AG20443 (cell line): ENCODE data around the gene ICAM5.
A peak's percentile ranks its signal among the peaks of the same experiment; 100 is the strongest.

Experiments used
- DNase-seq: peaks from one replicate; pipeline ENCODE4 v3.0.0; 2012; ENCODE audit warnings: low spot score, mixed read lengths

The ICAM5 gene

GRCh38 chr19:10292206-10292788, 2.5 kb downstream of the ICAM5 start:
- DNase-seq: peak; percentile 85

GRCh38 chr19:10292789-10293636, 3.3 kb downstream of the ICAM5 start:
- DNase-seq: peak; percentile 29

- DNase-seq: no peak
Measured at GRCh38 chr19:10293637-10294367, 4.0 kb downstream of the ICAM5 start.

DNA sequence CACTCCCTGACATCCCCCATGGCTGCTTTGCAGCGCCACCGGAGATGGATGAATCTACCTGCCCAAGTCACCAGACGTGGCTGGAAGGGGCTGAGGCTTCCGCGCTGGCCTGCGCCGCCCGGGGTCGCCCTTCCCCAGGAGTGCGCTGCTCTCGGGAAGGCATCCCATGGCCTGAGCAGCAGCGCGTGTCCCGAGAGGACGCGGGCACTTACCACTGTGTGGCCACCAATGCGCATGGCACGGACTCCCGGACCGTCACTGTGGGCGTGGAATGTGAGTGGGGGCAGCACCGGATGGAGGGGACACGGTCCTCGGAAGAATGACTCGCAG, 4.6 kb downstream of the ICAM5 start:
- DNase-seq: no peak

- DNase-seq: peak; percentile 42
Measured at GRCh38 chr19:10295305-10295846, 5.6 kb downstream of the ICAM5 start.

GRCh38 chr19:10295847-10296591, 6.3 kb downstream of the ICAM5 start:
- DNase-seq: no peak

GRCh38 chr19:10299545-10300458, 10.1 kb downstream of the ICAM5 start:
- DNase-seq: no peak

DNA sequence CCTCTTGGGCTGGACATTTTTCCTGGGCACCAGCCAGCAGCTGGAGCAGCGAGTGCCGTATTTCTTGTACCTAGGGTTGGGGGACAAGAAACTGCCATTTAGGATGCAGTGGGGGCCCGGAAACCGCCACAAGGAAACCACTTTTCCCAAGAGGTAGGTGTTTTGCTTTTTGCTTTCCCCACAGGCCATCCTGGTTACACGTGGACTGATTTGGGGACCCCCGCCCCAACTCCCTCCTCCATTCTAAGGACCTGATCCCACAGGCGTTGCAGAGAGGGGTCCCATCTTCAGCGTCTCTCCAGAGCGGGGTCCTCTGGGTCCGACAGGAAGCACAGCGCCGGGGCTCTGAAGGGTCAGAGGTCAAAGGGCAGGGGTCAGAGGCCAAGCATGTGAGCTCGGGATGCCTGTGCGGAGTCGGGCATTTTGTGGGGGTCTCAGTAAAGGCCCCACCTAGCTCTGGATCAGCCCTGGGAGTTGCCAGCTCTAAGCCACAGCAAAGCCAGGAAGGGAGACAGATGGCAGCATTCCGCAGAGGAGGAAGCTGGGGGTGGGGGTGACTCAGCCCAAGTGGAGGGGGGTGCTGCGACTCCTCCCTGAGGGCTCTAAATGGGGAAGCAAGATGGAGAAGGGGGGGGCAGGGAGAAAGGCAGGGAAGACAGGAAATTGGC, 15.5 kb downstream of the ICAM5 start:
- peak; percentile 67 for DNase-seq

DNA sequence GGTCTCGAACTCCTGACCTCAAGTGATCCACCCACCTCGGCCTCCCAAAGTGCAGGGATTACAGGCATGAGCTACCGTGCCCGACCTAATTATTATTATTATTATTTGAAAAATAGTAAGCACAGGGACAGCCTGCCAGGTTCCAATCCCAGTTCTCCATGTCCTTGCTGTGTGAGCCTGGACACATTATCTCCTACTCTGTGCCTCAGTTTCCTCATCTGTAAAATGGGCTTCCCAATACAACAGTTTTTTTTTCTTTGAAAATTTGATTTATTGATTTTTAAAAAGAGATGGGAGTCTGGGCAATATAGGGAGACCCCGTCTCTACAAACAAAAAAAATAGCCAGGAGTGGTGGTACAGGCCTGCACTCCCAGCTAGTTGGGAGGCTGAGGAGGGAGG, 16.6 kb downstream of the ICAM5 start:
- DNase-seq: no peak

DNA sequence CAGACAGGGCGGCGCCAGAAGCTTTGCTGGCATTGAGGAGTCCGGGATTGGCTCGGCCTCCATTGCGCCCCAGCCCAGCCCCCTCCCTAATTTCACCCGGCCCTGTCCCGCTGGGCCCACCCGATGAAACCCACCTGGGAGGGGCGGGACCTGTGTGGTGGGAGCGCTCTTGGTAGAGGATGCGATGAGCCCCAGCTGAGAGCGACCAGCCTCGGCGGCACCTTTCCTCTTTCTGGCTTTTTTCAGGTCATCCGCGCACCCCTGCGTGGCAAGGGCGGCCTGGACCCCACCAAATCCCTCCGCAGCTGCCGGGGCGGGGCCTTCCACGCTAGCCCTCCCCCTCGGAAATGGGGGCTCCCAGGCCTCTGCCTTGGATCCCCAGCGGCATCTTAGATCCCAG, 19.7 kb downstream of the ICAM5 start, which contains the start of gene ZGLP1:
TSS of gene ZGLP1 (minus strand) at position 393 of the 400 bp plus-strand sequence.
- no peak for DNase-seq

DNA sequence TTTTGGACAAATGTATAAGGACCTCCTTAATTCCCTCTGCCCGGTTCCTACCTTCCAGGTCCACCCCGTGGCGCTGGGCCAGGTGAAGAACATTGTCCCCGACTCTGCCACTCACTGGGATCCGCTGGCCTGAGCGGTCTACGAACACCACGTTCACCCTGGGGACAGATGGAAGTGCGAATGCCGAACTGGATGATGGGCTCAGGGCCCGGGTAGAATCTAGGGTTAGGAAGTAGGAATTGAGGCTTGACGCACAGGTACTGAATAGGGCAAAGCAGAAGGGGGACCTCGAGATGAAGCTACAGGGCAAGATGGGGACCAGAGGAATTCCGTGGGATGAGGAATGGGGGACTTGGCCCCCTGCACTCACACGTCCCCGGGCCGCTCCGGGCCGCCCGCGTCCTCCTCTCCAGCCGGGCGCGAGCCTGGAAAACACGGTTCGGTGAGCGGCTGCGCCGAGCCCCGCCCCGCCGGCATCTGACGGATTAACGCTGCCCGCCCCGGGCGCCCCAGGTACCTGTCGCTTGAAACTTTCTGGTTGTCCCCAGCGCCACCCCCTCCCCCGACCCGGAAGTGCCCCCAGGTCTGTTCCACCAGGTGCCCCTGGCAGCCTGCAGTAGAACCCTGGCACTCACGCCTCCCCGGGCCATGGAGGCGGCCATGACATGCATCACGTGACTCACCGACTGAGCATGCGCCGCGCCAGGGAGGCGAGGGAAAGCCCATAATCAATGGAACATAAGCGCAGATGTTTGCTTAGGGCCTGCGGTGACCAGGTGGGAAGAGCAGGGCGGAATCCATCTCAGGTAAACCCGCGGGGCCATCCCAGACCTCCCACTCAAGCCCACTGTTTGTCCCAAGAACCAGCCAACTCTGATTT, 25.8 kb downstream of the ICAM5 start, which contains the start of gene FDX2:
TSS of gene FDX2 (minus strand) at position 681 of the 880 bp plus-strand sequence. CDS start at position 662, 19 bp downstream.
- peak; percentile 97 for DNase-seq

- DNase-seq: no peak
Measured at GRCh38 chr19:10316229-10317044, 26.7 kb downstream of the ICAM5 start.

GRCh38 chr19:10317045-10317856, 27.5 kb downstream of the ICAM5 start:
- DNase-seq: no peak

- DNase-seq: no peak
Measured at GRCh38 chr19:10317857-10318462, 28.2 kb downstream of the ICAM5 start.

- no peak for DNase-seq
Measured at GRCh38 chr19:10318807-10319682, 29.3 kb downstream of the ICAM5 start.
